COLO668 (cell line): ENCODE data around the gene SUPT6H.

Experiments
- DNase-seq: peaks from one replicate; lab custom pipeline; 2025; ENCODE audit not compliant: unreplicated experiment; lab: John Stamatoyannopoulos, UW

SUPT6H gene

DNA sequence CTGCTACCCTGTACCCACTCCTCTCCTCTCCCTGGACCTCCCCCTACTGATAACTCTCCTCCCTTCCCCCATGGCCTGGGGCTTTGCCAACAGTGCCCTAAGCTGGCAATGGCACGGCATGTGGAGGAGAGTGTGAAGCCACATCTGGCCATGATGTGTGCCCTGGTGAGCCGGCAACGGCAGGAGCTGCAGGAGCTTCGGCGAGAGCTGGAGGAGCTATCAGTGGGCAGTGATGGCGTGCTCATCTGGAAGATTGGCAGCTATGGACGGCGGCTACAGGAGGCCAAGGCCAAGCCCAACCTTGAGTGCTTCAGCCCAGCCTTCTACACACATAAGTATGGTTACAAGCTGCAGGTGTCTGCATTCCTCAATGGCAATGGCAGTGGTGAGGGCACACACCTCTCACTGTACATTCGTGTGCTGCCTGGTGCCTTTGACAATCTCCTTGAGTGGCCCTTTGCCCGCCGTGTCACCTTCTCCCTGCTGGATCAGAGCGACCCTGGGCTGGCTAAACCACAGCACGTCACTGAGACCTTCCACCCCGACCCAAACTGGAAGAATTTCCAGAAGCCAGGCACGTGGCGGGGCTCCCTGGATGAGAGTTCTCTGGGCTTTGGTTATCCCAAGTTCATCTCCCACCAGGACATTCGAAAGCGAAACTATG, 87.0 kb downstream of the SUPT6H start:
- DNase-seq = no peak

DNA sequence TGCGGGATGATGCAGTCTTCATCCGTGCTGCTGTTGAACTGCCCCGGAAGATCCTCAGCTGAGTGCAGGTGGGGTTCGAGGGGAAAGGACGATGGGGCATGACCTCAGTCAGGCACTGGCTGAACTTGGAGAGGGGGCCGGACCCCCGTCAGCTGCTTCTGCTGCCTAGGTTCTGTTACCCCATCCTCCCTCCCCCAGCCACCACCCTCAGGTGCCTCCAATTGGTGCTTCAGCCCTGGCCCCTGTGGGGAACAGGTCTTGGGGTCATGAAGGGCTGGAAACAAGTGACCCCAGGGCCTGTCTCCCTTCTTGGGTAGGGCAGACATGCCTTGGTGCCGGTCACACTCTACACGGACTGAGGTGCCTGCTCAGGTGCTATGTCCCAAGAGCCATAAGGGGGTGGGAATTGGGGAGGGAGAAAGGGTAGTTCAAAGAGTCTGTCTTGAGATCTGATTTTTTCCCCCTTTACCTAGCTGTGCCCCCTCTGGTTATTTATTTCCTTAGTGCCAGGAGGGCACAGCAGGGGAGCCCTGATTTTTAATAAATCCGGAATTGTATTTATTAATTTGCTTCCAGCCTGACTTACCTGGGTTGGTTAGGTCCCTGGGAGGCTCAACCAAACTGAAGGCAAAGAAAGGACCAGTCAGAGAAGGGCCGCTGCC, 87.6 kb downstream of the SUPT6H start:
- DNase-seq = no peak

DNA sequence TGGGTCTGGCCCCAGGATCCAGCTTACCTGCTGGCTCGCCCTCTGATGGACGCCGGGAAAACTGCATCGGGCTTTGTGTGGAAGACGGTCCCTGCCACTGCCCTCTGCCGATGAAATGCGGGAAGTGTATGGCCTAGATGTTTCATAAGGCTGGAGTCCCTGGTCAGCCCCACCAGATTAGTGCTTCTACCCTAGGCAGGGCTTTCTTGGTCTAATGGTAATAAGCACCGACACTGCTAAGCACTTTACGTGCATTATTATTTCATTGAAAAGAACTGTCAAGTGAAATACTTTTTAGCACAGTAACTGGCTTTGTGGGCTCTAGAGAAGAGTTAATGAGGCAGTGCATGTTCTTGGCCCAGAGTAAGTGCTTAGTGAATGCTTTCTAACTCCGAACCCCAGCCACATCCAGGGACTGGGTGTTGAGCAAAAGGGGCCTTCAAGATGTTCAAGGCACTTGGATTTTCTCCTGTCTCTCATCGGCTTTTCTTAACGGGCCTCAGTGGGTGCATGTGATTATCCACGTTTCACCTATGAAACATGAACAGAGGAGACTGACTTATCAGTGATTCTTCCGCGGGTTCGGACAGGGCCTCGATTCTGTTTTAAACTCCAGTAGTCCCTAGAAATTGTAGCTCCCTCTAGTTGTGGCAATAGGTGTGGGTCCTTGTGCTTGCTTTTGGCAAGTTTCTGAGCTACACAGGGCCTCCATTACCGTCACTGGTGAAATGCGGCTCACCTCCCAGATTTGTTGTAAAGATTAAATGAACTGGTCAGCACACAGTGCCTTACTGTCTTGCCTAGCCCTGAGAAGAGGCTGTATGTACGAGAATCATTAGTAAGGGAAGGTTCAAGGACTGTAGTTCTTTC, 88.4 kb downstream of the SUPT6H start:
- DNase-seq = peak; percentile 87

DNA sequence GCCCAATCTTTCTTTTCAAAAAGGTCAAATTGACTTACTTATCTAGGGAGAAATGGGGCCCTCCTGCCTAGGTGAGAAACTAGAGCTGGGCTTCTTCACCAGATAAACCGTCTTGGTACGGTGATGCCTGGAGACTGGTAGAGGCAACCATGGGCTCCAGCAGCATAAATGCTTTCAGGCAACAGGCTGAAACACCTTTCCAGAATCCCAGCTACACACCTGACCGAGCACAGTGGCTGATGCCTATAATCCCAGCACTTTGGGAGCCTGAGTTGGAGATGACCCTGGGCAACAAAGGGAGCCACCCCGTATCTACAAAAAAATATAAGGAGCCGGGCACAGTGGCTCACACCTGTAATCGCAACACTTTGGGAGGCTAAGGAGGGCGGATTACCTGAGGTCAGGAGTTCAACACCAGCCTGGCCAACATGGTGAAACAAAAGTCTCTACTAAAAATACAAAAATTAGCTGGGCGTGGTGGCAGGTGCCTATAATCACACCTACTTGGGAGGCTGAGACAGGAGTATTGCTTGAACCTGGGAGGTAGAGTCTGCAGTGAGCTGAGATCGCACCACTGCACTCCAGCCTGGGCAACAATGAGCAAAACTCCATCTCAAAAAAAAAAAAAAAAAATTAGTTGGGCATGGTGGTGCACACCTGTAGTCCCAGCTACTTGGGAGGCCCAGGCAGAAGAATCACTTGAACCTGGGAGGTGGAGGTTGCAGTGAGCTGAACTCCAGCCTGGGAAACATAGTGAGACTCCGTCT, 89.8 kb downstream of the SUPT6H start:
- DNase-seq = no peak
